ENCODE results near the gene ST8SIA2. TPM values are rescaled to one million over a fixed set of nuclear protein-coding genes. Genes with fewer than 3 reads are reported as not detected.

ST8SIA2 gene
- total RNA-seq, 4 donors from 2014 or later: not detected

GRCh38 chr15:92499731-92500530 is 106.2 kb downstream of the ST8SIA2 start:
- no peaks in the 10 kb centered on the region for H3K36me3 ChIP-seq
- no peaks in the 10 kb centered on the region for H3K4me1 ChIP-seq
- 76% methylated on average over 13 of the region's 13 CpGs for WGBS
- H3K9me3 ChIP-seq: no peaks in the 10 kb centered on the region
- no peak for DNase-seq (ENCODE audit: low spot score in 2 of 2)
- H3K4me3 ChIP-seq: no peak overlapping the region
- TF ChIP-seq EP300 (IDR thresholded peaks at IDR 0.05) (no peak), CTCF (IDR thresholded peaks at IDR 0.05) (no peak), POLR2A (IDR thresholded peaks at IDR 0.05) (no peak)
- H3K27ac ChIP-seq: no peak overlapping the region
- peaks cover 25% of the 10 kb centered on the region for H3K27me3 ChIP-seq

- peaks cover 5% of the 10 kb centered on the region for H3K9me3 ChIP-seq
- no peaks in the 10 kb centered on the region for H3K4me1 ChIP-seq
- 89% methylated on average over 7 of the region's 7 CpGs for WGBS
- no peaks in the 10 kb centered on the region for H3K36me3 ChIP-seq
- no peak overlapping the region for H3K4me3 ChIP-seq
- no peak overlapping the region for H3K27ac ChIP-seq
- TF ChIP-seq CTCF (IDR thresholded peaks at IDR 0.05) (no peak), EP300 (IDR thresholded peaks at IDR 0.05) (no peak), POLR2A (IDR thresholded peaks at IDR 0.05) (no peak), POLR2AphosphoS5 (IDR thresholded peaks at IDR 0.05) (no peak)
- no peak for DNase-seq (ENCODE audit: low spot score in 2 of 2)
- peaks cover 12% of the 10 kb centered on the region for H3K27me3 ChIP-seq
These were observed 108.7 kb downstream of the ST8SIA2 start for GRCh38 chr15:92502336-92502735.

- Histone ChIP-seq H3K9me3 (peaks cover 6% of the 10 kb centered on the region), H3K4me1 (no peaks in the 10 kb centered on the region), H3K27me3 (peaks cover 9% of the 10 kb centered on the region), H3K36me3 (no peaks in the 10 kb centered on the region), H3K27ac (no peak overlapping the region), H3K4me3 (no peak overlapping the region)
- DNase-seq (ENCODE audit: low spot score in 2 of 2): no peak
- TF ChIP-seq EP300 (IDR thresholded peaks at IDR 0.05): no peak
- no peak for TF ChIP-seq POLR2A (IDR thresholded peaks at IDR 0.05)
- no peak for TF ChIP-seq CTCF (IDR thresholded peaks at IDR 0.05)
- TF ChIP-seq POLR2AphosphoS5 (IDR thresholded peaks at IDR 0.05): no peak
- 51% methylated on average over 5 of the region's 5 CpGs for WGBS
These were observed 109.5 kb downstream of the ST8SIA2 start for GRCh38 chr15:92502930-92503857.

DNA sequence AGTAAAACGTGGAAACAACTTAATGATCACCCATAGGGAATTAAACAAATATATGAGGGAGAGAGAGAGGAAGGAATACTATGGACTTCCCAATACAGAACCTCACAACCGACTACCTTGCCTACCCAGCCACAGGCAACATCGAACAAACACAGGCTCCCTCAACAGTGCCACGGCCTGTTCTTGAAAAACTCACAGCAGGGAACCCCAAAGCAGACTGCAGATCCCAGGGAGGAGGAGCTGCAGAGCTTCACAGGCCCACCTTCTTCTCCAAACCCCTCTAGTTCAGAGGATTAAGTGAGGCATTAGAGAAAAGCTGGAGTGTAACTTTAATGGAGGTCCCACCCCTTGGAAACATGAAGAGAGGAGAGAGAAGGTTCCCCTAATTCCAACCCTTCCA is 110.2 kb downstream of the ST8SIA2 start:
- DNase-seq (ENCODE audit: low spot score in 2 of 2): no peak
- WGBS: 65% methylated on average over 4 of the region's 4 CpGs

More for the DNA sequence above, 110.2 kb downstream of the ST8SIA2 start:
- no peak overlapping the region for H3K4me3 ChIP-seq
- peaks cover 6% of the 10 kb centered on the region for H3K9me3 ChIP-seq
- no peaks in the 10 kb centered on the region for H3K36me3 ChIP-seq
- no peaks in the 10 kb centered on the region for H3K4me1 ChIP-seq
- H3K27ac ChIP-seq: no peak overlapping the region
- peaks cover 9% of the 10 kb centered on the region for H3K27me3 ChIP-seq
- no peak for TF ChIP-seq POLR2AphosphoS5 (IDR thresholded peaks at IDR 0.05)
- TF ChIP-seq CTCF (IDR thresholded peaks at IDR 0.05): no peak
- no peak for TF ChIP-seq POLR2A (IDR thresholded peaks at IDR 0.05)
- TF ChIP-seq EP300 (IDR thresholded peaks at IDR 0.05): no peak

Measured in suprapubic skin (tissue), 4 donors.